PC-9 (cell line): ENCODE measurements around the gene LMBRD1.

ENCODE experiments used
- CTCF ChIP-seq: fragments of 200-600 bp; sonication (generic); conservative IDR thresholded peaks from 2 replicates; pipeline ENCODE4 v1.6.1; 2017; ENCODE audit warnings: mixed run types, antibody characterized with exemption, mild to moderate bottlenecking, moderate library complexity
- EZH2 ChIP-seq: fragments of 200-600 bp; sonication (generic); IDR thresholded peaks from 2 replicates; pipeline ENCODE4 v1.8.0; 2017; ENCODE audit warnings: antibody characterized with exemption, low read depth

GRCh38 chr6:69768664-69769063 lies 28.1 kb downstream of the LMBRD1 start:
- TF ChIP-seq CTCF, result peak; percentile 60
- TF ChIP-seq EZH2, result no peak
